HepG2 (cell line): ENCODE data around the gene THADA. TPM values are rescaled to one million over a fixed set of nuclear protein-coding genes. Genes with fewer than 3 reads are reported as not detected.

ENCODE experiments used
- KAT8 ChIP-seq: IDR thresholded peaks from 2 replicates; pipeline ENCODE4 v1.6.1; 2016; ENCODE audit warnings: missing genetic modification reagents, missing compliant biosample characterization
- MTA3 ChIP-seq: sonication (generic); formaldehyde crosslinking; IDR thresholded peaks from 2 replicates; pipeline ENCODE4 v1.4.0; 2020; ENCODE audit warnings: missing genetic modification reagents
- NCOA2 ChIP-seq: sonication (generic); formaldehyde crosslinking; IDR thresholded peaks from 2 replicates; pipeline ENCODE4 v1.8.0; 2022; ENCODE audit warnings: inconsistent platforms
- NFE2L1 ChIP-seq: sonication (generic); formaldehyde crosslinking; IDR thresholded peaks from 2 replicates; pipeline ENCODE4 v1.4.0; 2020; ENCODE audit warnings: missing genetic modification reagents, mild to moderate bottlenecking, borderline replicate concordance
- PHF21A ChIP-seq: sonication (generic); formaldehyde crosslinking; IDR thresholded peaks from 2 replicates; pipeline ENCODE4 v1.5.0; 2020; ENCODE audit warnings: mild to moderate bottlenecking, missing genetic modification reagents
- PTBP1 ChIP-seq: fragments of 200-400 bp; formaldehyde crosslinking; IDR thresholded peaks from 2 replicates; pipeline ENCODE4 v1.6.1; 2018; ENCODE audit warnings: low read length, low read depth; ENCODE audit not compliant: poor library complexity, severe bottlenecking
- RBM39 ChIP-seq: fragments of 200-400 bp; formaldehyde crosslinking; IDR thresholded peaks from one replicate; pipeline ENCODE4 v1.6.1; 2018; ENCODE audit warnings: antibody characterized with exemption, mild to moderate bottlenecking, low read depth, low read length; ENCODE audit not compliant: poor library complexity, severe bottlenecking
- SIN3B ChIP-seq: fragments of 150-350 bp; IDR thresholded peaks from 2 replicates; pipeline ENCODE4 v1.6.1; 2014; ENCODE audit warnings: low read length
- TEF ChIP-seq: sonication (generic); formaldehyde crosslinking; IDR thresholded peaks from 2 replicates; pipeline ENCODE4 v1.5.0; 2020; ENCODE audit warnings: missing genetic modification reagents
- ZNF18 ChIP-seq: sonication (generic); formaldehyde crosslinking; IDR thresholded peaks from 2 replicates; pipeline ENCODE4 v1.8.0; 2022; ENCODE audit warnings: mild to moderate bottlenecking, missing genetic modification reagents; ENCODE audit not compliant: insufficient replicate concordance
- polyA plus RNA-seq, 8 experiments: library from polyadenylated mRNA; depleted of rRNA in 3 of 8; stranded (reverse) in 7 of 8; unstranded in 1 of 8; fragments of >200 nt; fragmentation: Illumina TruSeq in 4 of 8; extraction: Trizol in 4 of 8; gene quantifications; 2 replicates each; pipeline versions ENCODE4 v1.2.1 to v1.2.3, GENCODE V29; 2011 to 2016; ENCODE audit warnings: low read depth in 4 of 8, missing spikeins in 1 of 8, mixed read lengths in 1 of 8; ENCODE audit not compliant: insufficient read depth in 1 of 8
- total RNA-seq, 5 experiments: library from RNA; depleted of rRNA; stranded (reverse); fragments of >200 nt; fragmentation: Illumina TruSeq; extraction: Trizol; gene quantifications; 2 replicates each; pipeline ENCODE4 v1.2.3, GENCODE V29; 2016; ENCODE audit warnings: low read depth in 1 of 5
- TF ChIP-seq, protein P1 (sequence below): sonication (generic); formaldehyde crosslinking; IDR thresholded peaks from 2 replicates; pipeline ENCODE4 v1.4.0; 2020; ENCODE audit warnings: mild to moderate bottlenecking, missing genetic modification reagents, borderline replicate concordance
- TF ChIP-seq, protein P2 (sequence below): sonication (generic); formaldehyde crosslinking; IDR thresholded peaks from 2 replicates; pipeline ENCODE4 v1.5.1; 2020; ENCODE audit warnings: missing genetic modification reagents, mild to moderate bottlenecking, borderline replicate concordance
- TF ChIP-seq, protein P3 (sequence below): sonication (generic); formaldehyde crosslinking; IDR thresholded peaks from 2 replicates; pipeline ENCODE4 v1.5.0; 2020; ENCODE audit warnings: mild to moderate bottlenecking, missing genetic modification reagents
- TF ChIP-seq, protein P4 (sequence below): sonication (generic); formaldehyde crosslinking; IDR thresholded peaks from 2 replicates; pipeline ENCODE4 v1.4.0; 2020; ENCODE audit warnings: missing genetic modification reagents

Gene THADA
- total and polyA plus RNA-seq, 2 of the 13 experiments (the other 11 are each of a cell fraction or from before 2014, with no cell fraction given), result 12.7 to 21.7 TPM

DNA sequence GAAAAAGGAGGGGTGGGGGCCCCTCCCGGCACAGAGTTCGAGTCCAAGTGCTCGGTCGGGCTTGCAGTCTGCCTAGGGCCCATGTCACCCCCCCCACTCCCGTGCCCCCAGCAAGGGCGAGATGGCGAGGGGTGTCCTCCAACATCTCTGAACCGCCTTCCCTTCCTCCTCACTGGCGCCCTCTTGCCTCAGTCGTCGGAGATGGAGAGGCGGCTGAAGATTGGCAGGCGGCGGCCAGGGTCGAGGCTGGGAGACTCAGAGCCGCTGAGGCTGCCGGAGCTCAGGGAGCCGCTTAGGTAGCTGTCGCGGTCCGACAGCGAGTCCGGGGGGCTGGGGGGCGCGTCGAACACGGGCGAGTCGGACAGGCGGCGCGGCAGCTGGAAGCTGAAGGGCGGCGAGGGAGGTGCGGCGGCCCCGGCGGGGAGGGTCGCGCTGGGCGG, 371.7 kb downstream of the THADA start (continued):
- TF ChIP-seq PTBP1 (peak; percentile 89), RBM39 (peak; percentile 84), TEF (CRISPR knock-in tag) (no peak), PHF21A (CRISPR knock-in tag) (no peak), NFE2L1 (CRISPR knock-in tag) (no peak), SIN3B (no peak), KAT8 (peak; percentile 53), NCOA2 (no peak), ZNF18 (CRISPR knock-in tag) (no peak), MTA3 (CRISPR knock-in tag) (no peak)
- TF ChIP-seq, protein P1, sequence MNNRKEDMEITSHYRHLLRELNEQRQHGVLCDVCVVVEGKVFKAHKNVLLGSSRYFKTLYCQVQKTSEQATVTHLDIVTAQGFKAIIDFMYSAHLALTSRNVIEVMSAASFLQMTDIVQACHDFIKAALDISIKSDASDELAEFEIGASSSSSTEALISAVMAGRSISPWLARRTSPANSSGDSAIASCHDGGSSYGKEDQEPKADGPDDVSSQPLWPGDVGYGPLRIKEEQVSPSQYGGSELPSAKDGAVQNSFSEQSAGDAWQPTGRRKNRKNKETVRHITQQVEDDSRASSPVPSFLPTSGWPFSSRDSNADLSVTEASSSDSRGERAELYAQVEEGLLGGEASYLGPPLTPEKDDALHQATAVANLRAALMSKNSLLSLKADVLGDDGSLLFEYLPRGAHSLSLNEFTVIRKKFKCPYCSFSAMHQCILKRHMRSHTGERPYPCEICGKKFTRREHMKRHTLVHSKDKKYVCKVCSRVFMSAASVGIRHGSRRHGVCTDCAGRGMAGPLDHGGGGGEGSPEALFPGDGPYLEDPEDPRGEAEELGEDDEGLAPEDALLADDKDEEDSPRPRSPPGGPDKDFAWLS, result no peak
- TF ChIP-seq, protein P2, sequence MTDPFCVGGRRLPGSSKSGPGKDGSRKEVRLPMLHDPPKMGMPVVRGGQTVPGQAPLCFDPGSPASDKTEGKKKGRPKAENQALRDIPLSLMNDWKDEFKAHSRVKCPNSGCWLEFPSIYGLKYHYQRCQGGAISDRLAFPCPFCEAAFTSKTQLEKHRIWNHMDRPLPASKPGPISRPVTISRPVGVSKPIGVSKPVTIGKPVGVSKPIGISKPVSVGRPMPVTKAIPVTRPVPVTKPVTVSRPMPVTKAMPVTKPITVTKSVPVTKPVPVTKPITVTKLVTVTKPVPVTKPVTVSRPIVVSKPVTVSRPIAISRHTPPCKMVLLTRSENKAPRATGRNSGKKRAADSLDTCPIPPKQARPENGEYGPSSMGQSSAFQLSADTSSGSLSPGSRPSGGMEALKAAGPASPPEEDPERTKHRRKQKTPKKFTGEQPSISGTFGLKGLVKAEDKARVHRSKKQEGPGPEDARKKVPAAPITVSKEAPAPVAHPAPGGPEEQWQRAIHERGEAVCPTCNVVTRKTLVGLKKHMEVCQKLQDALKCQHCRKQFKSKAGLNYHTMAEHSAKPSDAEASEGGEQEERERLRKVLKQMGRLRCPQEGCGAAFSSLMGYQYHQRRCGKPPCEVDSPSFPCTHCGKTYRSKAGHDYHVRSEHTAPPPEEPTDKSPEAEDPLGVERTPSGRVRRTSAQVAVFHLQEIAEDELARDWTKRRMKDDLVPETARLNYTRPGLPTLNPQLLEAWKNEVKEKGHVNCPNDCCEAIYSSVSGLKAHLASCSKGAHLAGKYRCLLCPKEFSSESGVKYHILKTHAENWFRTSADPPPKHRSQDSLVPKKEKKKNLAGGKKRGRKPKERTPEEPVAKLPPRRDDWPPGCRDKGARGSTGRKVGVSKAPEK (CRISPR knock-in tag), result no peak; the same call in 1 of the 2 replicates
- TF ChIP-seq, protein P3, sequence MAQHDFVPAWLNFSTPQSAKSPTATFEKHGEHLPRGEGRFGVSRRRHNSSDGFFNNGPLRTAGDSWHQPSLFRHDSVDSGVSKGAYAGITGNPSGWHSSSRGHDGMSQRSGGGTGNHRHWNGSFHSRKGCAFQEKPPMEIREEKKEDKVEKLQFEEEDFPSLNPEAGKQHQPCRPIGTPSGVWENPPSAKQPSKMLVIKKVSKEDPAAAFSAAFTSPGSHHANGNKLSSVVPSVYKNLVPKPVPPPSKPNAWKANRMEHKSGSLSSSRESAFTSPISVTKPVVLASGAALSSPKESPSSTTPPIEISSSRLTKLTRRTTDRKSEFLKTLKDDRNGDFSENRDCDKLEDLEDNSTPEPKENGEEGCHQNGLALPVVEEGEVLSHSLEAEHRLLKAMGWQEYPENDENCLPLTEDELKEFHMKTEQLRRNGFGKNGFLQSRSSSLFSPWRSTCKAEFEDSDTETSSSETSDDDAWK (CRISPR knock-in tag), result no peak
- TF ChIP-seq, protein P4, sequence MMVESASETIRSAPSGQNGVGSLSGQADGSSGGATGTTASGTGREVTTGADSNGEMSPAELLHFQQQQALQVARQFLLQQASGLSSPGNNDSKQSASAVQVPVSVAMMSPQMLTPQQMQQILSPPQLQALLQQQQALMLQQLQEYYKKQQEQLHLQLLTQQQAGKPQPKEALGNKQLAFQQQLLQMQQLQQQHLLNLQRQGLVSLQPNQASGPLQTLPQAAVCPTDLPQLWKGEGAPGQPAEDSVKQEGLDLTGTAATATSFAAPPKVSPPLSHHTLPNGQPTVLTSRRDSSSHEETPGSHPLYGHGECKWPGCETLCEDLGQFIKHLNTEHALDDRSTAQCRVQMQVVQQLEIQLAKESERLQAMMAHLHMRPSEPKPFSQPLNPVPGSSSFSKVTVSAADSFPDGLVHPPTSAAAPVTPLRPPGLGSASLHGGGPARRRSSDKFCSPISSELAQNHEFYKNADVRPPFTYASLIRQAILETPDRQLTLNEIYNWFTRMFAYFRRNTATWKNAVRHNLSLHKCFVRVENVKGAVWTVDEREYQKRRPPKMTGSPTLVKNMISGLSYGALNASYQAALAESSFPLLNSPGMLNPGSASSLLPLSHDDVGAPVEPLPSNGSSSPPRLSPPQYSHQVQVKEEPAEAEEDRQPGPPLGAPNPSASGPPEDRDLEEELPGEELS (CRISPR knock-in tag), result 0 out of 2 replicates have a peak, but pooled peaks have one; percentile 3
